Posterior cingulate gyrus (tissue), 11 donors: Measurements from ENCODE around the gene RPS6KA3.

ENCODE experiments used
- DNase-seq, 10 donors: peaks; one replicate each; pipeline versions ENCODE4 v3.0.0 to v3.0.0-alpha.2; 2020 to 2021; ENCODE audit warnings: mixed read lengths in 3 of 10
- intact Hi-C: fragments of 100-400 bp; cut with DNase I; formaldehyde crosslinking; loops from one replicate; pipeline ENCODE4 v1.15.1; 2023

RPS6KA3 gene

DNA sequence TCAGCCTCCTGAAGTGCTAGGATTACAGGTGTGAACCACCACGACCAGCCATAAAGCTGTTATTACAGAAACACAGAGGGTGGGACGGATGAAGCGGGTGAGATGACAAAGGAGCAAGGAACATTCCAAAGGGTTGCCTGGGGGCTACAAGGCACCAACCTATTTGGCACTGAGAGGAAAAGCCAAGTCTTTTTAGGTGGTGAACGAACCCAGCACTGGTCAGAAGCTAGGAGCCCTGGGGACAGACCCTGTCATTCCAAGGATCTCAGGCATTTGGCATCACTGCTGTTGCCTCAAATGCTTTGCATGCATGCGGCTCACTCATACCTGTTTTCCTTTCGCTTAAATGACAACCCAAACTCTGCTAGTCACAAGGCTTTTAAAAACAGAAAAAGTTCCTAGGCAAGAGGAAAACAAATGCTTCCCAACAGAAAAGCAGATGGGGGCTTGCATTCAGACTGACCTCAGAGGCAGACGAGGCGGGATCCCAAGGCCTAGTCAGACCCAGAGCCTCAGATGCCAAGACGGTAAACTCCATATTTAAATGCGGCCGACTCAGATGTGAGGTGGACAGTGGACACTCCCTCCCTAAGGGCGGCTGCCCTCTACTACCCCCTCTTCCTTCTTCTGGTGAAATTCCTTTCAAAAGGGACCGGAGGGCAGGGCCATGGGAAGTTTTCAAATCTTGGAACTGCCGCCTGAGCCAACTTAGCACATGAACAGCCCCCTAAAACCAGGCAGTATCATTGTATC, 154.5 kb downstream of the RPS6KA3 start:
- DNase-seq = no peak
- intact Hi-C loops = no loop called here

DNA sequence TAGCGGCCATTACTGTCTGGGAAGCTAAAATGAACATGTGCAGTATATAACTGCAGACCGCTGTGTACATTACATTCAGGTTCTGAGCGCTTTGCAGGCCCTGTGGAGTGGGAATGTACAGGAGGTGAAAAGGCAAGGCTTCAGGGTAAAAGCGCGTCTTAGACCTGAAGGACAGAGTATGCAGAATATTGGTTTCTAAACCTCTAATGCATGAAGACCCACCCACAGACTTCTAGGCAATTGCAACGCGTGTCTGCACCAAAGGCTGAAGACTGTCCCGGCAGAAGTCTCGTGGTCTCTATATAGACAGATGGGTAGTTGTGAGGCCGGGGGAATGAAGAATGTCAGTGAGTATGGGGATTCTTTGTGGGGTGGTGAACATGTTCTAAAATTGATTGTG, 155.4 kb downstream of the RPS6KA3 start:
- DNase-seq = no peak
- intact Hi-C loops = no loop called here

DNA sequence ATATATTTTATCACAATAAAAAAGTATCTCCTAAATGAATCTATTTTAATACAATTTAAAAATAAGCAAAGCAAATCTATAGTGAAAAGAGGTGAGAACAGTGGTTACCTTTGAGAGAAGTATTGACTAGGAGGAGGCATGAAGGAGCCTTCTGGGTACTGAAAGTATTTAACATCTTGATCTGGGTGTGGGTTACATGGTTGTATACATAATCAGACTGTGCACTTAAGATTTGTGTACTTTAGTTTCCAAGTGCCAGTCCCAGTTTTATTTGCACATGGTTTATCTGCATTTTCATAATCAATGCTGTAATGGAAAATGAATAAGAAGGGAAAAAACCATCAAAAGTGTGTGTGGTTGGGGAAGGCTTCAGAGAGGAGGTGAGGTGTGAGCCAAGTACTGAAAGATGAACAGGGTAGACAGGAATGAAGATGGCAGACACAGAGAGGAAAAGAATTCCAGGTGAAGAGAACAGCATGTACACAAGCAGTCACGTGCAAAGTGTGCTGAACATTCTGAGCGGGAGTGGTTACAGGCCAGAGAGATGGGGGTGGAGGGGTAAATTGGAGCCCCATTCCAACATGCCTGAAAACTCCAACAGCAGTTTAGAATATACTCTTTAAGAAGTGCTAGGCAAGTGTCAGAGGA, 164.7 kb downstream of the RPS6KA3 start:
- intact Hi-C loops = no loop called here
- DNase-seq = no peak
